ENCODE measurements around the gene ANAPC2.
"Not testable (repeated sequence)": the region's sequence is repeated elsewhere in the genome, so short reads cannot be mapped to it uniquely, and the experiment has no call there.

Gene ANAPC2

GRCh38 chr9:137141050-137141810 is 47.1 kb downstream of the ANAPC2 start:
- DNase-seq: no peak

GRCh38 chr9:137140151-137141012 is 48.0 kb downstream of the ANAPC2 start:
- DNase-seq: no peak

GRCh38 chr9:137139468-137140150 is 48.8 kb downstream of the ANAPC2 start:
- no peak for DNase-seq

GRCh38 chr9:137138722-137139467 is 49.5 kb downstream of the ANAPC2 start, which contains the start of gene GRIN1:
Gene GRIN1 (plus strand): TSS chr9:137139154. CDS start chr9:137139487, 333 bp downstream.
- DNase-seq: no peak

GRCh38 chr9:137138058-137138721 is 50.2 kb downstream of the ANAPC2 start:
- DNase-seq: no peak

- DNase-seq: no peak
These were observed 51.3 kb downstream of the ANAPC2 start for GRCh38 chr9:137136881-137137607.

GRCh38 chr9:137136261-137136880 is 52.0 kb downstream of the ANAPC2 start:
- DNase-seq: no peak

GRCh38 chr9:137135154-137135553 is 53.2 kb downstream of the ANAPC2 start:
- not testable (repeated sequence) for DNase-seq

GRCh38 chr9:137134191-137134590 is 54.2 kb downstream of the ANAPC2 start:
- DNase-seq: no peak

GRCh38 chr9:137130176-137130755 is 58.1 kb downstream of the ANAPC2 start:
- no peak for DNase-seq

GRCh38 chr9:137129456-137130175 is 58.7 kb downstream of the ANAPC2 start:
- DNase-seq: peak; percentile 93

GRCh38 chr9:137128862-137129455 is 59.4 kb downstream of the ANAPC2 start:
- no peak for DNase-seq

GRCh38 chr9:137128158-137128861 is 60.0 kb downstream of the ANAPC2 start:
- DNase-seq: no peak

GRCh38 chr9:137127301-137128157 is 60.8 kb downstream of the ANAPC2 start:
- DNase-seq: no peak

GRCh38 chr9:137126786-137127185 is 61.6 kb downstream of the ANAPC2 start:
- DNase-seq: no peak
